Muscle of leg (tissue), 11 donors: ENCODE results near the gene MICU1. TPM values are rescaled to one million over a fixed set of nuclear protein-coding genes. Genes with fewer than 3 reads are reported as not detected.
A peak's percentile ranks its signal among the peaks of the same experiment; 100 is the strongest.
"Not testable (repeated sequence)": the region's sequence is repeated elsewhere in the genome, so short reads cannot be mapped to it uniquely, and the experiment has no call there.

Source experiments
- DNase-seq: peaks from one replicate; pipeline ENCODE4 v3.0.0; 2013
- H3K27ac ChIP-seq: one replicate; pipeline ENCODE4 v1.5.1; 2013; ENCODE audit warnings: mild to moderate bottlenecking, low read length, control low read depth
- H3K27me3 ChIP-seq: one replicate; pipeline ENCODE4 v1.6.1; 2013; ENCODE audit warnings: low read length; ENCODE audit not compliant: control insufficient read depth, insufficient read depth
- H3K36me3 ChIP-seq: one replicate; pipeline ENCODE4 v1.6.1; 2013; ENCODE audit warnings: low read length; ENCODE audit not compliant: control insufficient read depth, insufficient read depth
- H3K4me1 ChIP-seq: one replicate; pipeline ENCODE4 v1.6.1; 2013; ENCODE audit warnings: low read length; ENCODE audit not compliant: control insufficient read depth, insufficient read depth
- H3K4me3 ChIP-seq: one replicate; pipeline ENCODE4 v1.5.1; 2013; ENCODE audit warnings: low read length, control low read depth
- H3K9me3 ChIP-seq: replicated peaks from 2 replicates; pipeline ENCODE4 v1.6.1; 2013; ENCODE audit warnings: low read depth, low read length; ENCODE audit not compliant: control insufficient read depth
- WGBS: methylation state at CpG from one replicate; pipeline ENCODE4 v1.1.5; 2013; ENCODE audit warnings: missing lambda C conversion rate; ENCODE audit not compliant: insufficient coverage; 5-methylcytosine and 5-hydroxymethylcytosine counted together
- polyA plus RNA-seq, 8 donors: library from polyadenylated mRNA; unstranded; fragments of 120-200 nt; gene quantifications; one replicate each; pipeline versions ENCODE4 v1.2.1 to v1.2.3, GENCODE V29; 2013; ENCODE audit warnings: inconsistent platforms in 1 of 8, low replicate concordance in 1 of 8; ENCODE audit not compliant: insufficient read length in 8 of 8, insufficient read depth in 1 of 8
- total RNA-seq: library from RNA; stranded (reverse); fragments of 120-200 nt; gene quantifications from one replicate; pipeline ENCODE4 v1.2.4, GENCODE V29; 2013

Gene MICU1
- total and polyA plus RNA-seq, 9 donors = 67.7 to 129 (median 81.6) TPM

GRCh38 chr10:72467064-72467463, 158.8 kb downstream of the MICU1 start:
- H3K9me3 ChIP-seq, DNase-seq, H3K4me1 ChIP-seq, H3K36me3 ChIP-seq, H3K27ac ChIP-seq, H3K4me3 ChIP-seq, H3K27me3 ChIP-seq: not testable (repeated sequence)
- WGBS = 85% methylated on average over 4 of the region's 7 CpGs

DNA sequence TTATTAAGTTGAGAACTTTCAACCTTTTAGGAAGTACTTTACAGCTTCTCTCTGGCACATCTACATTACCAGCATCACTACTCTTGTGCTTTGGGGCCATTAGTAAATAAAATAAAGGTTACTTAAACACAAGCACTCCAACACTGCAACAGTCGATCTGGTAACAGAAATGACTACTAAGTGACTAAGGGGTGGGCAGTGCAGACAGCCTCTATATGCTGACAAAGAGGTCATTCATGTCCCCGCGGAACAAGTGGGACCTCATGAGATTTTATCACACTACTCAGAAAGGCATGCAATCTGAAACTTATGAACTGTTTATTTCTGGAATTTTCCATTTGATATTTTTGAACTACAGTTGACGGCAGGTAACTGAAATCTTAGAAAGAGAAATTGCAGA, 159.9 kb downstream of the MICU1 start:
- Histone ChIP-seq H3K4me1 (no peaks in the 10 kb centered on the region), H3K4me3 (no peak overlapping the region), H3K36me3 (peaks cover 6% of the 10 kb centered on the region), H3K27ac (no peak overlapping the region), H3K9me3 (no peaks in the 10 kb centered on the region), H3K27me3 (no peaks in the 10 kb centered on the region)
- 80% methylated on average over 1 of the region's 4 CpGs for WGBS
- no peak for DNase-seq

DNA sequence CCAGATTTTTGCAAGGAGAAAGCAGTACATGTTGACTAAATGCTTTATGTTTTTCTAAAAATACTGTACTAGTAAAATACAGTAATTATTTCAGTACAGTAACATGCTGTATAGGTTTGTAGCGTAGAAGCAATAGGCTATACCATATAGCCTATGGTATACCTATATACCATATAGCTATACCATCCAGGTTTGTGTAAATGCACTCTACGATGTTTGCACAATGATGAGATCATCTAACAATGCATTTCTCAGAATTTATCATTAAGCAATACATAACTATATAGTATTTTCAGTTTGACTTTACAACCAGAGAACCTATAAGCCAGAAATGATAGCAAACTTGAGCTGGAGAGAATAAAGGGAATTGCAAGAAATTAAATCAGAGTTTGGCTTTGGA, 161.4 kb downstream of the MICU1 start:
- WGBS = no CpG with 5 or more reads among the region's 2 CpGs
- Histone ChIP-seq H3K27me3 (no peaks in the 10 kb centered on the region), H3K4me3 (no peak overlapping the region), H3K36me3 (no peaks in the 10 kb centered on the region), H3K9me3 (no peaks in the 10 kb centered on the region), H3K4me1 (no peaks in the 10 kb centered on the region), H3K27ac (no peak overlapping the region)
- no peak for DNase-seq

DNA sequence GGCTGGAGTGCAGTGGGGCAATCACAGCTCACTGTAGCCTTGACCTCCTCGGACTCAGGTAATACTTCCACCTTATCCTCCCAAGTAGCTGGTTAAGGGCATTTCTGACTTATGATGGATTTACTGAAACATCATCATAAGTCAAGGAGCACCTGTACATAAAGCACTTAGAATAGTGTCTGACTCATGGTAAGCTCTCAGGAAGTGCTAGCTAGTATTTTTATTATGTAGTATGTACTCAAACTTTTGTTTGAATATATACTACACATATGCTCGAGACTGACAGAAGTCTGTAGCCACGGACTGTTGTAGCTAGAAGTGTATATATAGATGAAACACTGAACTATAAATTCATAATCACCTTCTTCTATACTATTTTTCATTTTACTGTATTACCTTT, 163.6 kb downstream of the MICU1 start:
- no CpG with 5 or more reads among the region's 3 CpGs for WGBS
- Histone ChIP-seq H3K27me3 (no peaks in the 10 kb centered on the region), H3K9me3 (no peaks in the 10 kb centered on the region), H3K4me3 (no peak overlapping the region), H3K27ac (no peak overlapping the region), H3K4me1 (no peaks in the 10 kb centered on the region), H3K36me3 (no peaks in the 10 kb centered on the region)
- no peak for DNase-seq

GRCh38 chr10:72461085-72461484, 164.8 kb downstream of the MICU1 start:
- 29% methylated on average over 1 of the region's 2 CpGs for WGBS
- Histone ChIP-seq H3K27ac (no peak overlapping the region), H3K4me1 (no peaks in the 10 kb centered on the region), H3K36me3 (no peaks in the 10 kb centered on the region), H3K27me3 (no peaks in the 10 kb centered on the region), H3K4me3 (no peak overlapping the region), H3K9me3 (no peaks in the 10 kb centered on the region)
- DNase-seq = peak; percentile 17

GRCh38 chr10:72460284-72460876, 165.5 kb downstream of the MICU1 start:
- H3K4me3 ChIP-seq = no peak overlapping the region
- H3K27me3 ChIP-seq = no peaks in the 10 kb centered on the region
- no peaks in the 10 kb centered on the region for H3K4me1 ChIP-seq
- H3K27ac ChIP-seq = no peak overlapping the region
- no peaks in the 10 kb centered on the region for H3K9me3 ChIP-seq
- no peaks in the 10 kb centered on the region for H3K36me3 ChIP-seq
- DNase-seq = peak; percentile 24

DNA sequence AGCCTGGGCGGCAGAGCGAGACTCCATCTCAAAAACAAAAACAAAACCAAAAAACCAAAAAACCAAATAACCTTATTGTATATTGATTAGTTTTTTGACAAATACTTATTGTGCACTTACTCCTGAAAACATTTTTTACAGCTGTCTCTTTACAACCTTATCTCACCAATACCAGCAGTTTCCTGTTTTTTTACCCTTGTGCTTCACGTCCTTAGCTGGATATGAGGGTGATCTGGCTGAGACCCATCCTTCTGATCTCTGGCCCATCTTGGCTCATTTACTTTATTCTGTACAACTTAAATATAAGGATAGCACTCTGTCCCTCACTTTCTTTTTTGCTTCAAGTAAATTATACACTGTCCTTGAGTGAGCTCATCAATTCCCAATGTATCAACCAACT, 166.6 kb downstream of the MICU1 start:
- Histone ChIP-seq H3K27ac (no peak overlapping the region), H3K4me3 (no peak overlapping the region), H3K27me3 (no peaks in the 10 kb centered on the region), H3K9me3 (no peaks in the 10 kb centered on the region), H3K4me1 (no peaks in the 10 kb centered on the region), H3K36me3 (no peaks in the 10 kb centered on the region)
- 40% methylated on average over 1 of the region's 3 CpGs for WGBS
- DNase-seq = no peak

- WGBS = 70% methylated on average over 2 of the region's 3 CpGs
- Histone ChIP-seq H3K4me3 (no peak overlapping the region), H3K4me1 (no peaks in the 10 kb centered on the region), H3K9me3 (no peaks in the 10 kb centered on the region), H3K27ac (no peak overlapping the region), H3K27me3 (no peaks in the 10 kb centered on the region), H3K36me3 (peaks cover 4% of the 10 kb centered on the region)
- DNase-seq = peak; percentile 8
Measured at GRCh38 chr10:72455889-72456595, 169.8 kb downstream of the MICU1 start.

- no peak overlapping the region for H3K4me3 ChIP-seq
- H3K27ac ChIP-seq = no peak overlapping the region
- peaks cover 4% of the 10 kb centered on the region for H3K36me3 ChIP-seq
- WGBS = 93% methylated on average over 4 of the region's 6 CpGs
- H3K27me3 ChIP-seq = no peaks in the 10 kb centered on the region
- no peak for DNase-seq
- H3K9me3 ChIP-seq = no peaks in the 10 kb centered on the region
- H3K4me1 ChIP-seq = no peaks in the 10 kb centered on the region
Measured at GRCh38 chr10:72449941-72450441, 175.9 kb downstream of the MICU1 start.

GRCh38 chr10:72445851-72446250, 180.0 kb downstream of the MICU1 start:
- Histone ChIP-seq H3K4me1 (no peaks in the 10 kb centered on the region), H3K9me3 (no peaks in the 10 kb centered on the region), H3K27me3 (no peaks in the 10 kb centered on the region), H3K36me3 (no peaks in the 10 kb centered on the region), H3K4me3 (no peak overlapping the region), H3K27ac (no peak overlapping the region)
- WGBS = 89% methylated on average over 3 of the region's 3 CpGs
- peak; percentile 64 for DNase-seq
